ENCODE results near the gene SLC66A2.

DNA sequence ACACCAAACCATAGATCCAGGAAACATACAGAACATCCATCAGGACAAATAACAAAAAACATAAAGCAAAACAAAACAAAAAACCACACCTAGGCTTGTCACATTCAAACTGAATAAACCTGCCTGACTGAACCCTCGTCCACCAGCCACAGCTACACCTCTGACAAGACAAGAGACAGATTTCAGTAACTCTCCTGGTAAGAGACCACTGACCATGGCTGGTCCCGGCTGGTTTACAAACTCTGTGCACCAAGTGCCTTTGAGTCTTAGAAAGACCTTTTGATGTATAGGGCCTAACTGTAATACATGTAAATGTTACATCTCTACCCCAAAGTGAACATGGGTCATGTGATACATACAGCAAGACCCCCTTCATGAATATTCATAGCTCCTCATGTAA, 4.8 kb upstream of the SLC66A2 start:
- TF ChIP-seq, protein P1, sequence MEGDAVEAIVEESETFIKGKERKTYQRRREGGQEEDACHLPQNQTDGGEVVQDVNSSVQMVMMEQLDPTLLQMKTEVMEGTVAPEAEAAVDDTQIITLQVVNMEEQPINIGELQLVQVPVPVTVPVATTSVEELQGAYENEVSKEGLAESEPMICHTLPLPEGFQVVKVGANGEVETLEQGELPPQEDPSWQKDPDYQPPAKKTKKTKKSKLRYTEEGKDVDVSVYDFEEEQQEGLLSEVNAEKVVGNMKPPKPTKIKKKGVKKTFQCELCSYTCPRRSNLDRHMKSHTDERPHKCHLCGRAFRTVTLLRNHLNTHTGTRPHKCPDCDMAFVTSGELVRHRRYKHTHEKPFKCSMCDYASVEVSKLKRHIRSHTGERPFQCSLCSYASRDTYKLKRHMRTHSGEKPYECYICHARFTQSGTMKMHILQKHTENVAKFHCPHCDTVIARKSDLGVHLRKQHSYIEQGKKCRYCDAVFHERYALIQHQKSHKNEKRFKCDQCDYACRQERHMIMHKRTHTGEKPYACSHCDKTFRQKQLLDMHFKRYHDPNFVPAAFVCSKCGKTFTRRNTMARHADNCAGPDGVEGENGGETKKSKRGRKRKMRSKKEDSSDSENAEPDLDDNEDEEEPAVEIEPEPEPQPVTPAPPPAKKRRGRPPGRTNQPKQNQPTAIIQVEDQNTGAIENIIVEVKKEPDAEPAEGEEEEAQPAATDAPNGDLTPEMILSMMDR (IDR thresholded peaks at IDR 0.05) = no peak
- no peak for TF ChIP-seq POLR2A (IDR thresholded peaks at IDR 0.05)
